WTC11 (cell line): ENCODE data around the gene PROK1. TPM values are rescaled to one million over a fixed set of nuclear protein-coding genes. Genes with fewer than 3 reads are reported as not detected.

Experiments
- ATAC-seq: fragments of 200-7000 bp; cut with Tn5 transposase; 2 replicates; pipeline ENCODE4 v1.10.0; 2021; ENCODE audit warnings: mild to moderate bottlenecking, moderate library complexity
- CTCF ChIA-PET: fragments of 300-600 bp; sonication (Branson Sonifier 250); formaldehyde crosslinking; loops from one replicate; lab custom pipeline; 2021; ENCODE audit warnings: antibody characterized with exemption; lab: Charles Lee
- POLR2A ChIA-PET: fragments of 350-600 bp; sonication (Branson Sonifier 250); formaldehyde crosslinking; loops from one replicate; lab custom pipeline; 2021; ENCODE audit warnings: antibody characterized with exemption; lab: Charles Lee
- DNase-seq: peaks from one replicate; pipeline ENCODE4 v3.0.0; 2021; ENCODE audit warnings: low spot score
- H3K27ac Mint-ChIP-seq: 2 replicates; pipeline ENCODE4 v1.8.0; 2021; ENCODE audit warnings: mixed read lengths
- H3K27me3 Mint-ChIP-seq: 2 replicates; pipeline ENCODE4 v1.8.0; 2021; ENCODE audit warnings: low read depth, mild to moderate bottlenecking, moderate library complexity, mixed read lengths
- H3K36me3 Mint-ChIP-seq: 2 replicates; pipeline ENCODE4 v1.8.0; 2021; ENCODE audit warnings: mixed read lengths
- H3K4me1 Mint-ChIP-seq: 2 replicates; pipeline ENCODE4 v1.8.0; 2022; ENCODE audit warnings: mixed read lengths
- H3K4me3 Mint-ChIP-seq: 2 replicates; pipeline ENCODE4 v1.8.0; 2021; ENCODE audit warnings: mild to moderate bottlenecking, moderate library complexity, mixed read lengths
- H3K9me3 Mint-ChIP-seq: 2 replicates; pipeline ENCODE4 v1.8.0; 2021; ENCODE audit warnings: mixed read lengths
- AR ChIP-seq: fragments of 250-450 bp; sonication (Bioruptor Pico); IDR thresholded peaks from 2 replicates; pipeline ENCODE4 v1.9.0; 2021; ENCODE audit warnings: mild to moderate bottlenecking
- ATF3 ChIP-seq: sonication (generic); formaldehyde crosslinking; conservative IDR thresholded peaks from 2 replicates; pipeline ENCODE4 v1.8.1; 2022; ENCODE audit warnings: mild to moderate bottlenecking, missing genetic modification reagents
- CTCF ChIP-seq: fragments of 200-600 bp; IDR thresholded peaks from 2 replicates; pipeline ENCODE4 v1.8.0; 2022; ENCODE audit warnings: antibody characterized with exemption
- E2F5 ChIP-seq: sonication (generic); formaldehyde crosslinking; IDR thresholded peaks from 2 replicates; pipeline ENCODE4 v1.8.1; 2022; ENCODE audit warnings: mild to moderate bottlenecking, moderate library complexity, missing genetic modification reagents
- FOXK1 ChIP-seq: sonication (generic); formaldehyde crosslinking; IDR thresholded peaks from 2 replicates; pipeline ENCODE4 v1.8.0; 2022; ENCODE audit warnings: mild to moderate bottlenecking, moderate library complexity, missing genetic modification reagents
- FOXP1 ChIP-seq: sonication (generic); formaldehyde crosslinking; IDR thresholded peaks from 2 replicates; pipeline ENCODE4 v1.8.0; 2022; ENCODE audit warnings: missing genetic modification reagents, mild to moderate bottlenecking, moderate library complexity, borderline replicate concordance
- GABPB1 ChIP-seq: sonication (generic); formaldehyde crosslinking; IDR thresholded peaks from 2 replicates; pipeline ENCODE4 v1.8.1; 2023; ENCODE audit warnings: mild to moderate bottlenecking, missing genetic modification reagents
- KAT7 ChIP-seq: sonication (generic); formaldehyde crosslinking; IDR thresholded peaks from 2 replicates; pipeline ENCODE4 v1.8.1; 2023; ENCODE audit warnings: missing genetic modification reagents, mild to moderate bottlenecking, borderline replicate concordance
- MLX ChIP-seq: sonication (generic); formaldehyde crosslinking; IDR thresholded peaks from 2 replicates; pipeline ENCODE4 v1.8.1; 2023; ENCODE audit warnings: mild to moderate bottlenecking, missing genetic modification reagents, moderate library complexity
- NFYB ChIP-seq: sonication (generic); formaldehyde crosslinking; conservative IDR thresholded peaks from 2 replicates; pipeline ENCODE4 v1.8.0; 2022; ENCODE audit warnings: low read depth, missing genetic modification reagents
- NR1H2 ChIP-seq: sonication (generic); formaldehyde crosslinking; IDR thresholded peaks from 2 replicates; pipeline ENCODE4 v1.9.0; 2021; ENCODE audit warnings: mild to moderate bottlenecking, moderate library complexity, missing genetic modification reagents
- PRDM15 ChIP-seq: sonication (generic); formaldehyde crosslinking; IDR thresholded peaks from 2 replicates; pipeline ENCODE4 v1.8.0; 2022; ENCODE audit warnings: missing genetic modification reagents
- PRRX2 ChIP-seq: fragments of 250-450 bp; sonication (Bioruptor Pico); IDR thresholded peaks from 2 replicates; pipeline ENCODE4 v1.8.0; 2021; ENCODE audit warnings: mild to moderate bottlenecking
- SP1 ChIP-seq: sonication (generic); formaldehyde crosslinking; conservative IDR thresholded peaks from 2 replicates; pipeline ENCODE4 v1.8.1; 2022; ENCODE audit warnings: missing genetic modification reagents
- ZBTB43 ChIP-seq: sonication (generic); formaldehyde crosslinking; IDR thresholded peaks from 2 replicates; pipeline ENCODE4 v1.8.1; 2023; ENCODE audit warnings: mild to moderate bottlenecking, missing genetic modification reagents
- total RNA-seq: library from RNA; stranded (reverse); gene quantifications from 3 replicates; pipeline ENCODE4 v1.2.3, GENCODE V29; 2021

PROK1 gene
- total RNA-seq, 1 experiment from 2014 or later = not detected

GRCh38 chr1:110424699-110425611 is 26.0 kb upstream of the PROK1 start:
- Mint-ChIP-seq H3K4me1 (peaks cover 6% of the 10 kb centered on the region), H3K36me3 (peaks cover 14% of the 10 kb centered on the region), H3K27me3 (no peaks in the 10 kb centered on the region), H3K9me3 (peaks cover 18% of the 10 kb centered on the region), H3K27ac (no peak overlapping the region), H3K4me3 (no peak overlapping the region)
- TF ChIP-seq CTCF = no peak
- TF ChIP-seq SP1 (CRISPR knock-in tag) = no peak
- TF ChIP-seq NR1H2 = no peak
- no peak for TF ChIP-seq KAT7 (CRISPR knock-in tag)
- no peak for TF ChIP-seq FOXK1 (CRISPR knock-in tag)
- no peak for TF ChIP-seq NFYB
- TF ChIP-seq GABPB1 (CRISPR knock-in tag) = no peak
- no peak for TF ChIP-seq AR (CRISPR knock-in tag)
- no peak for TF ChIP-seq PRRX2 (CRISPR knock-in tag)
- no peak for TF ChIP-seq ZBTB43
- TF ChIP-seq FOXP1 (CRISPR knock-in tag) = no peak
- CTCF ChIA-PET = interaction anchor here (0.6 to 1.6 kb wide), 6 partner anchors 12 to 1542 kb away, joined by 3 to 6 read pairs (median 4); no protein-coding TSS in a partner anchor
- no peak for ATAC-seq
- no peak for DNase-seq
- POLR2A ChIA-PET = interaction anchor here (0.6 kb wide), 1 partner anchor 38 kb away, joined by 3 read pairs; no protein-coding TSS in a partner anchor

GRCh38 chr1:110425612-110426152 is 25.3 kb upstream of the PROK1 start:
- Mint-ChIP-seq H3K27me3 (no peaks in the 10 kb centered on the region), H3K27ac (no peak overlapping the region), H3K4me1 (peaks cover 13% of the 10 kb centered on the region), H3K36me3 (peaks cover 12% of the 10 kb centered on the region), H3K9me3 (peaks cover 14% of the 10 kb centered on the region), H3K4me3 (no peak overlapping the region)
- ATAC-seq (no peak), DNase-seq (no peak)
- ChIA-PET CTCF (interaction anchor here (0.6 to 1.6 kb wide), 5 partner anchors 13 to 296 kb away, joined by 3 to 6 read pairs (median 4); no protein-coding TSS in a partner anchor), POLR2A (no interaction called here)
- no peak for TF ChIP-seq ATF3

- CTCF ChIA-PET = no interaction called here
- Mint-ChIP-seq H3K36me3 (peaks cover 2% of the 10 kb centered on the region; the same call in 1 of the 2 replicates), H3K4me1 (peaks cover 13% of the 10 kb centered on the region), H3K27me3 (no peaks in the 10 kb centered on the region), H3K4me3 (no peak overlapping the region), H3K27ac (no peak overlapping the region), H3K9me3 (peaks cover 4% of the 10 kb centered on the region)
- ATAC-seq = no peak
- DNase-seq = no peak
- POLR2A ChIA-PET = no interaction called here
- TF ChIP-seq MLX (CRISPR knock-in tag) = no peak
- no peak for TF ChIP-seq PRDM15 (CRISPR knock-in tag)
- no peak for TF ChIP-seq E2F5 (CRISPR knock-in tag)
These were observed 24.1 kb upstream of the PROK1 start for GRCh38 chr1:110426854-110427253.
